GM19324 (cell line): ENCODE data around the gene DNAJC7.
A peak's percentile ranks its signal among the peaks of the same experiment; 100 is the strongest.

Experiments
- ATAC-seq: cut with Tn5 transposase; IDR thresholded peaks from one replicate; pipeline ENCODE4 v1.9.1; 2021; ENCODE audit warnings: mild to moderate bottlenecking, moderate library complexity; ENCODE audit not compliant: unreplicated experiment, low FRiP score

DNAJC7 gene, protein sequence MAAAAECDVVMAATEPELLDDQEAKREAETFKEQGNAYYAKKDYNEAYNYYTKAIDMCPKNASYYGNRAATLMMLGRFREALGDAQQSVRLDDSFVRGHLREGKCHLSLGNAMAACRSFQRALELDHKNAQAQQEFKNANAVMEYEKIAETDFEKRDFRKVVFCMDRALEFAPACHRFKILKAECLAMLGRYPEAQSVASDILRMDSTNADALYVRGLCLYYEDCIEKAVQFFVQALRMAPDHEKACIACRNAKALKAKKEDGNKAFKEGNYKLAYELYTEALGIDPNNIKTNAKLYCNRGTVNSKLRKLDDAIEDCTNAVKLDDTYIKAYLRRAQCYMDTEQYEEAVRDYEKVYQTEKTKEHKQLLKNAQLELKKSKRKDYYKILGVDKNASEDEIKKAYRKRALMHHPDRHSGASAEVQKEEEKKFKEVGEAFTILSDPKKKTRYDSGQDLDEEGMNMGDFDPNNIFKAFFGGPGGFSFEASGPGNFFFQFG

DNA sequence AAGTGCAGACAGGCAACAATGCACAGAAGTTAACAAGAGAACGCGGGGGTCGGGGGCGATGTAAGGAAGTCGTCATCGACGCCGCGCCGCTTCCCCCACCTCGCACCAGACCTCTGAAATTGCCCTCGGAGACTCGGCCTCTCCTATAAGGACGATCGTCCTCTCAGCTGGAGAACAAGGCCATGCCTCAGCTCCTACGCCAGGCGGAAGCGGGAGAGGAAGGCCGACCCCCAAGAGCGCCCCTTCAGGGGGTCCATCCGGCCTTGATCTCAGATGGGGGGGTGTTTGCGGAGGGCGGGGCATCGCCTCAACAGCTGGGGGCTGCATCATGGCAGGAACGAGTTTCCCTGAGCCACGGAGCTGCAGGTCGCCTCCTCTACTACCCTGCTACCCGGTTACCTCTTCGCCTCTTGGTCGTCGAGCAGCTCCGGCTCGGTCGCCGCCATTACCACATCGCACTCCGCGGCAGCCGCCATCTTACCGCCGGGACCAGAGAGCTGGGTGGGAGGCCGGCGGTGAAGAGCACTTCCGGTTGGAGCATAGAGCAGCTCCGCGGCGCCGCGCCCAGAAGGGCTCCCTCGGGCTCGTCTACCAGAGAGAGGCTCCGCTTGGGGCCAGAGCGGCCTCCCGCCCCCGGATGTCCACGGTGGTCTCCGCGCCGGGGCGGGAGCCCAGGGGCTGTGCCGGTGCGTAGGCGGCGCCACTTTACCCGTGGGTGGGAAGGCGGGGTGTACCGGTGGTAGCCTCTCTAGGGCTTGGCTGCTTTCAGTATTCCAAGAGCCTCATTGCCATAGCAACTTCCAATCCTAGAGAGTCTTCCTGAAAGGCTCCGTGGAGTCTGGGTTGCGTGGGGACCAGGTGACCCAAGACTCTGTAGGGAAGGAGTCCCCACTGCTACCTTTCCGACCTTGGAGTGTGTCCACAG lies at the start of gene DNAJC7:
Gene DNAJC7 (minus strand): TSS at position 499 of the 925 bp plus-strand sequence. CDS start 23 bp downstream, at position 476.
- ATAC-seq, result peak; percentile 79

DNA sequence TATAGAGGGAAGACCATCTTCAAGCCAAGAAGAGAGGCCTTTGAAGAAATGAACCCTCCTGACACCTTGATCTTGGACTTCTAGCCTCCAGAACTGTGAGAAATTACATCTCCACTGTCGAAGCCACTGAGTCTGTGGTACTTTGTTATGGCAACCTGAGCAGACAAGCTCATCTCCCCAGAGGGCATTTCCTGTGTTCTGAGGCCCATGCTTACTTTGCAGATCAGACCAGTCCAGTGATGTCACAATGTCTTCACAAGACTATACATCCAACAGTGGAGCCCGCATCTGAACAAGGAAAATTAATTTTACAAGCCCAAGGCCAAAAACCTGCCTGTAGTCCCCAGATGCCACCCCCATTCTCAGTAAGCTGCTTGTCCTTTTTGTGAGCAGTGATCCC lies 48.0 kb upstream of the DNAJC7 start:
- ATAC-seq, result no peak

DNA sequence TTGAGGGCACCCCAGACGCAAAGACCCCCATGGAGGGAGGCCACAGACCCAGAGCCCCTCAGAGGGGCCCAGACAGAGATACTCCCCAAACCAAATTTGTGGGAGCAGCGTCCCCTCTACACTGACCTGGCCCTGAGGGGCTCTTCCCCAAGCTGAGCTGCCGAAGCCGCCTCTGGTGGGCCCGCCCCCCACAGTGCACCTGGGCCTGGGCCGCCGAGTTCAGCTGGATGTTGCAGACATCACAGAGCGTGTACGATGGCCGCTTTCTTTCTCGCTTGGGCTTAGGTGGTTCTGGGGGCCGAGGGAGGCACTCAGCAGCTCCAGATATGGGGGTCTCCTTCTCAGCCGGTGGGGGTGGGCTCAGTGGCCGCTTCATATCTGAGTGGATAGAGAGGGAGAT lies 45.4 kb upstream of the DNAJC7 start:
- ATAC-seq, result no peak

DNA sequence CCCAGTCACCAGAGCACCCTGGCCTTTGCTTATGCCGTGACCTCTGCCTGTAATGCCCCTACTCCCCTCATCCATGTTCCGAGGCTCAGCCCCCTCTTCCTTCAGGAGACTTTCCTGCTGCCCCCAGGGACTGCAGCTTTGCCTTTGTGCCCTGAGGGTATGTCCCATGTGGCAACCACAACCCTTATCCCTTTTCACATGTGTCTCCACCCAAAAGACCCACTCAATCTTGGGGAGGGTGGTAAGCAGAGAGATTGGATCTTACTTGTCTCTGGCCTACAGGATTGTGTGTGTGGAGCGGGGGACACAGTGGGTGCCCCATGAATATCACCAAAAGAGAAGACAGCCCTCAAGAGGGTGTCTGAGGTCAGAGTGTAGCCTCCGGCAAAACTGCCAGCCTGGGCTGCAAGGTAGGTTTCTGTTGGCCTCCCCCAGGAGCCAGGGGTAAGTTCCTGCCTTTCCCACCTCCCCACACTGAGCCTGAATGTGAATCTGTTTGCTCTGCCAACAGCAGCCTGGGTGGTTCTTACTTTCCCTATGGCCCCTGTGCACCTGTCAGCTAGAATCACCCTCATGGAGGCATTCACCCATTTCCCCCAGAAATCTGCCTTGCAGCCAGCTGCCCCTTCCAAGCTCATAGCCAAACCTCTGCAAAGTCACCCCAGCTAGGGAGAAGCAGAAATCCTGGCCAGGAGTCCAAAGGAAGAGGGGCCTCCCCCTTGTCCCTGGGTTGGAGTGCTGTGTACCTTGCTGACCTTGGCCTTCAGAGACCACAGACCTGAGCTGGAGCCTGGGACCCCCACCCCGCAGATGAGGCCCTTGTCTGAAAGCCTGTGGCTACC lies 44.6 kb upstream of the DNAJC7 start:
- ATAC-seq, result no peak

DNA sequence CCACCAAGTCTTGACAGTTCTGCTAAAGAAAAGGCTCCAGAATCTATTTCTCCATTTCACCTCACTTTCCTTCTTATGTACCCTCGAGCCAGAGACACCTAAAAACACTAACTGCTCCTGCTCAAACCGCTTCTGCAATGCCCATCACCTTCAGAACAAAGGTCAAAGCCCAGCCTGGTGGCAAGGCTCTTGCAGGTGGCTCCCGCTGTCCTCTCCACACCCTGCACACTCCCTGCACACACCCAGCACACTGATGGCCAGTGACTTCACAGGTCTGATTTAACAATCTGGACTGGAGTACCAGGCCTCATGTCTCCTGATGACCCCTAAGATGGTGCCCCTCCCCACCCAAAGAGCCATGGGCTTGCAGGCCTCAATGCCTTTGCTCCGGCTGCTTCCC lies 43.0 kb upstream of the DNAJC7 start:
- no peak for ATAC-seq

DNA sequence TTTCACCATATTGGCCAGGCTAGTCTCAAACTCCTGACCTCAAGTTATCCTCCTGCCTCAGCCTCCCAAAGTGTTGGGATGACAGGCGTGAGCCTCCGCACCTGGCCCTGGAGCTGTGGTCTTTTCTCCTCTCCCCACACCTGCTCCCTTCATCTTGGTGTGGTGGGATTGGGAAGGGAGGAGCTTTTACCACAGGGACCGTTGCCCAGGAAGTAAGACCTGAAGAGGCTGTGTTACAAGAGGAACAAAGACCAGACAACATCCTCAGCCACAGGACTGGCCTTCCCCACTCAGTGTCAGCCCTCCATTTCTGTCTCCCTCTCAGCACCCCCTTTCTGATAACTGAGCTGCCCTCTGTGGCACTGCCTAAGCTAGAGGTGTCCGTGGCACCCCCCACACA lies 42.6 kb upstream of the DNAJC7 start:
- ATAC-seq, result no peak

DNA sequence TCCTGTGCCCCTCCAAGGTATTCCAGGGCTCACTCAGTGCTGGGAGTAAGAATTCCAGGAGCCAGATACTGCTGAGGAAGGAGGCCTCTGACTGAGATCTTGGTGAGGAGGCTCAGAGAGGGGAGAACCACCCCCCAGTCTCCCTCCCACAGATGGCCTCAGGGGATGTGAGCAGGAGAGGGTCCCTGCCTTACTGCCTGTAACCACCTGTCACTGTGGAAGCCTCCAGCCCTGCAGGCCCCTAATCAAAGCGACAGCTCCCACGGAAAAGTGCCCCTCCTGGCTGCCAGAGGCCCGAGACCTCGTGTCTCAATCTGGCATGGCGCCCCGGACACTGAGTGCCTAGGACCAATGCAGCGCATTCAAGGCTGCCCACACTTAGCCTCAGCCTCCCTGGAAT lies 40.8 kb upstream of the DNAJC7 start:
- ATAC-seq, result no peak

DNA sequence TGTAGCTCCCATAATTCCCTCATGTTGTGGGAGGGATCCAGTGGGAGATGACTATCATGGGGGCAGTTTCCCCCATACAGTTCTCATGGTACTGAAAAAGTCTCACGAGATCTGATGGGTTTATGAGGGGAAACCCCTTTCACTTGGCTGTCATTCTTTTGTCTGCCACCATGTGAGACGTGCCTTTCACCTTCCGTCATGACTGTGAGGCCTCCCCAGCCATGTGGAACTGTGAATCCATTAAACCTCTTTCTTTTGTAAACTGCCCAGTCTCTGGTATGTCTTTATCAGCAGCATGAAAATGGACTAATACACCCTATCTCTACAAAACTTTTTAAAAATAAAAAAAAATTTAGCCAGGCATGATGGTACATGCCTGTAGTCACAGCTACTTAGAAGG lies 39.4 kb upstream of the DNAJC7 start:
- ATAC-seq, result no peak

DNA sequence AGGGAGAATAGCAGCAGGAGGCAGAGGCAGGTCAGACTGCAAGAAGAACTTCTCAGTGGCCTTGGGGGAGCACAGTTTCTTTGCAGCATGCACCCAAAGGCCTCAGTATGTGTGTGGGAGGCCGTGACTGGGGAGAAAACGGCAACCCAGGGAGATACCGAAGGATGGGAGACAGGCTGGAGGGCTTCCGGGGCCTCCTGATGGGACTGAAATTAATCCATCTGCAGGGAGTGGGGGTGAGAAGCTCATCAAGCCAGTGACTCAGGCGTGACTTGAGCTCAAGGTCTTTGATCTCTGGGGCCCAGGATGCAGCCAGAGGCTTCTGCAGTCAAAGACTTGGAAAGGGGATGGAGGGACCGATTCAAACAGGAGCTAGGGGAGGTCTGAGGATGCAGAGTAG lies 38.3 kb upstream of the DNAJC7 start:
- ATAC-seq, result no peak

DNA sequence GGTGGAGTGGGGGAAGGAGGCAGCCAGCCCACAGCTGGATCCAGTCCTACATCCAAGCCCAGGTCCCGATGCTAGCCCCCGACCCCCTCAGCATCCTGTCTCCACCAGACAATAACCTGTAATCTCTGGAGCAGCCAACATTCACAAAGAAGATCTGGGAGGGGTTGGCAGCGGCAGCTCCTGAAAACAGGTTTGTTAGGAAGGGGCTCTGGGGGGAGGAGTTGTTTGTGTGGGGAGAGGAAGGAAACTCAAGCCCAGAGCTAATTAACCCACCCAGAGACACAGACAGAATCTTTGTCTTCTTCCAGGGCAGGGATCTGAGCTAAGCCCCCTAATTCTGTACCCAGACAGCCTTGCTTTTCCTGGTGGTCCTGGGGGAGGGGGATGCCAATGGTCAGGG lies 37.8 kb upstream of the DNAJC7 start:
- ATAC-seq, result no peak

DNA sequence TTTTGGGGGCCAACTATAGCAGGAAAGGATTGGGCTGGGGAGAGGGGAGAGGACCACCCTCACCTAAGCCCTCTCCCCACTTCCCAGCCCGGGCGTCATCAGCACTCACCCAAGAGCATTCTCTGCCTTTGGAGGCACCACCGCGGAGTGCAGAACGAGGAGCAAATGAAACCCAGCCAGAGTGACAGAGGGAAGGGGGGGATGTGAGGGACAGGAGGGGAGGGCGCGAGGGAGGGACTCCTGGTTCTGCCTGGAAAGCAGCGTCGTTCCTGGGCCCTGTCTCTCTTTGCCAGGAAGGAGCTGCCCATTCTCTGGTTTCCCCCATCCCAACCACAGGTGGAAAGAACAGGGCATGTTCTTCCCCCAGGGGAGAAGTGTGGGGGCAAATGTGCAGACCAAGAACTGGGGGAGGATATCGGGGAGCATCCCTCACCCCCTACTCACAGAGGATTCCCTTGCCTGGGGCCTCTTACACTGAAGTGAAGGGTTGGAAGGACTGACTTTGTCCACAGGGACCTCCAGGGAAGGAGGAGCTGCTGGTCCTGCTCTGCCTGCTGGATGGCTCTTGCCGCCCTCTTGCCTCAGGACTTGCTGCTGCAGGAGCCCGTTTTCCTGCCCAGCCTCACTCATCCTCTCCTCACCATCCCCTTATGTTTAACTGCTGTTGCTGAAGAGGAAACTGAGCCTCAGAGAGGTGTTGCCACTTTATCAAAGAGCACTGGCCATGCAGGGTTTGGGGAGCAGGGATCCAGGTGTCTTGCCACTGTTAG lies 36.7 kb upstream of the DNAJC7 start:
- ATAC-seq, result no peak

DNA sequence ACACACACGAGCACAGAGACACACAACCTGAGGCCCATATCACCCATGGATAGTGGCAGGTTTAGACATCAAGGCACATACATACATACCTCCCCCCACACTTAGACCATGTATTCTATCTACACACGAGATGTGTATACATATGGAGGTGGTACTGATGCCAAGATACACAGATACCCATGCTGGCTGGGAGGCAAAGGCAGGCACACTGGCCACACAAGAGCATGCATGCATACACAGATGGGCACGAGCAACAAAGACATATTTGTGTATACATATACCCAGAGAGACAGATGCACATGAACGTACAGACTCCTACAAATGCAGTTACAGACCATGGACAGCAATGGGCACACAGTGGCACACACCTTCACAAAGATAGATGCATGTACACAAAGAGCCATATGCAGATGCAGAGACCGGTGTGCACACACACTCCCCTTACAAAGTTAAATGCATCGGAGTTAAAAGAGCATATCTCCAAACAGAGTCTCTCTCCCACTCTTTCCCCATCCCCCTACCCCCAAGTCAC lies 35.2 kb upstream of the DNAJC7 start:
- ATAC-seq, result no peak

DNA sequence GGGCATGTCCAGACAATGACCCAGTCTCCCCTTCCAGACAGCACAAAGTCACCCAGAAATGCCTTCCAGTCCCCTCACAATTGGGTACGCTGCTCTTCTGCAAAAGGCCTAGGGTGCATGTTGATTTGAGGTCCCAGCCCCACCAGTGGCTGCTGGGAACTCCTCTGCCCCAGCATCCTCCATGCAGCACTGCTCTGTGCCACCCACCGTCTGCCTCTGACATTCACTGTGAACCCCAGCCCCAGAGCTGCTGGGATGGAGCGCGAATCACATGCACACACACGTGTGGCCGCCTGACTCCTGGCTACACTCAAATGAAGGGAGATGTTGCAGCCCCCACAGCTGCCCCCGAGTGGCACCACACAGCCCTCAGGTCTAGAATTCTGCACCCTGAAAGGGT lies 34.4 kb upstream of the DNAJC7 start:
- ATAC-seq, result no peak

DNA sequence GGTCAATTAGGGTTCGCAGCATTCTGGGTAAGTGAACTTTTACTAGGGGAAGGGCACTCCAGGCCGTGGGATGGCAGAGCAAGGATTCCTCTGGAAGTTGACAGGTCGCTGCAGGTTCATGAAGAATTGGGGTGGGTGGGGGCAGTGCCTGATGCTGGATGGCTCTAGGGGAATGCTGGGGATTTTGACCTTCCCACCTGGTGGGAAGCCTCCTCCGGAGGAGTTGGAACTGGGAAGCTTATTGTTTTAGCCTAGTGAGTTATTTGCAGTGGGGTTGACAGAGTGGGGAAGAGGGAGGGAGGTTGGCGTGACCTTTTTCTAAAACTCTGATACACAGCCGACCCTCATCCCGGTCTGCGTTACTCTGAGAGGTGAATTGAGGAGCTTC lies 33.8 kb upstream of the DNAJC7 start:
- ATAC-seq, result no peak

DNA sequence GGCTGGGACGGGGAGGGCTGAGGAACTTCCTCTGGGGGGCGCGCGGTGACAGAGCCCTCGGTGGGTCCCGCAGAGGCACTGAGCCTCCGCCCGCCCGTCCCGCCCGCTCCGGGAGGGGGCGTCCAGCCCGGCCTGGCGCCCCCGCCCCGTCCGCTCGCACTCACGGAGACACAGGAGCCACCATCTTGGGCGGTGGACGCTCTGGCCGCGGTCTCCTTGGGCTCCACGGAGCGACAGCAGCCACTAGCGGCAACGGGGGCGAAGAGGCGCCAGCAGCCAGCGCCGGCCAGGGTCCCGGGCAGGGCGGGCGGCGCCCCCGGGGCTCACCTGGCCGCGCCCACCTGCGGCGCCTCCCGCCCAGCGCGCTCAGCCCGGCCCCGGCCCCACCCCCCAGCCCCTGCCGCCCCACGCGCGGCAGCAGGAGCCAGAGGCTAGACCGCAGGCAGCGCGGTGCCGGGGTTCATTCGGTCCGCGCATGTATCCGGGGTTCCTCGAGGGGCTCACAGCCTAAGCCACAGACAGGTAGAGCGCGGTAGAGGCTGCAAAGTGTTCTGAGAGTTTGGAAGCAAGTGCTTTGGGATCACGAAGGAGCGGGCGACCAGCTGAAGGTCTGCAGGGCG lies 33.3 kb upstream of the DNAJC7 start, which contains the start of gene C17orf113:
Gene C17orf113 (minus strand): TSS at position 209 of the 620 bp plus-strand sequence. CDS start 7,225 bp downstream, outside the sequence.
- no peak for ATAC-seq

DNA sequence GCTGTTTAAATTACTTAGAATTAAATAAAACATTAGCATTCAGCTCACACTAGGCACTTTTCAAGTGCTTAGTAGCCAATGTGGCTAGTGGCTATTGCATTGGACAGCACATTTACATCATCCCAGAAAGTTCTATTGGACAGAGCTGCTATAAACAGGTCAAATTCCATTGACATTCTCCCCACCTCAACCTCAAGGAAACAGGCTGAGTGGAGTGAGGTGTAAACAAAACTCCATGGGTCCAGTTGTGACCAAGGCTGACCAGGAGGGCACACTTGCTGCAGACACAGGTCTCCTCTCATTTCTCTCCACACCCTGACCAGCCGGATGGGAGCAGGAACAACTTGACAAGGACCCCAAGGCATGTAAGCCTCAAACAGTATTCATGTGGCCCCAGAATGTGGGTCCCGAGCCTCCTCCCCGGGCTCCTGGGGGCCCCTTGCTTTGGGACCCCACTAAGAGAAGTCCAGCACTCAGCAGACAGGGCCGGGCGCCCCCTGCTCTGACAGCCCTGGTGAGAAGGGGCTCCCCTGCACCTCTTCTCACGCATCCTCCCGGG lies 32.7 kb upstream of the DNAJC7 start:
- ATAC-seq, result no peak

DNA sequence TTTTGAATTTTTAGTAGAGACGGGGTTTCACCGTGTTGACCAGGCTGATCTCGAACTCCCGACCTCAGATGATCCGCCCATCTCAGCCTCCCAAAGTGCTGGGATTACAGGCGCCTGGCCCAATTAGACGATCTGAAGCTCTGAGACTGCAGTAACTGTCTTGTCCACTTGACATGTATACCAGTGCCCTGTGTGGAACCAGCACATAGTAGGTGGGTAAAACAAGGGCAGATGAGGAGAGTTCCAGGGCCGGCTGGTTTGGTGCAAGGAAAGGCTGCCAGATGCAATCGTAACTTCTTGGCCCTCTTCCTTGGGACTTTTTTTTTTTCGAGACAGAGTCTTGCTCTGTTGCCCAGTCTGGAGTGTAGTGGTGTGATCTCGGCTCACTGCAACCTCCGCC lies 30.1 kb upstream of the DNAJC7 start:
- ATAC-seq, result no peak

DNA sequence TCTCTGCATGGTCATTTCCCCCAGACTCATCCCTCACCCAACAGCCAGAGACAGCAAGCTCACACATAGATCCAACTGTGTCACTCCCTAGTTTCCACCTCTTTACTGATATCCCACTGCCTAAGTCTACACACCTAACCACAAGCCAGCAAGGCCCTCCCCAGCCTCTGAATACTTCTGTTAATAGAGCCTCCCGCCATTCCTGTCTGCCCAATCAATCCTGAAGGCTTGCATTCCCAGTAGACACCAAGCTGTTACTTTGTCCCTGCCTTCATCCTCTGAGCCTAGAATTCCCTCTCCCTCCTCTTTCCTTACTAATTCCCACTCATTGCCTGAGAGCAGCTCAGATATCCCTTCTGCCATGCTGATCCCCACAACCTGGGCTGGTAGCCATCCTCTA lies 28.5 kb upstream of the DNAJC7 start:
- ATAC-seq, result no peak
